Measurements from ENCODE around the gene RBKS.

- TF ChIP-seq CTCF (conservative IDR thresholded peaks at IDR 0.05) = no peak
- TF ChIP-seq ZFX (IDR thresholded peaks at IDR 0.05) = peak; percentile 86
Observed at GRCh38 chr2:27771548-27772335, 118.4 kb downstream of the RBKS start, which contains the start of gene MRPL33.
